Measurements from ENCODE around the gene SNRNP200. TPM values are rescaled to one million over a fixed set of nuclear protein-coding genes. Genes with fewer than 3 reads are reported as not detected.

SNRNP200 gene
- total RNA-seq, 2 experiments from 2014 or later: 194 to 201 TPM

- Mint-ChIP-seq H3K27me3 (no peaks in the 10 kb centered on the region), H3K4me3 (no peak overlapping the region), H3K36me3 (peaks cover 13% of the 10 kb centered on the region), H3K27ac (no peak overlapping the region), H3K4me1 (peaks cover 30% of the 10 kb centered on the region), H3K9me3 (no peaks in the 10 kb centered on the region)
- ATAC-seq (ENCODE audit: low read depth) (no peak), DNase-seq (no peak)
- POLR2A ChIA-PET: no interaction called here
Observed at GRCh38 chr2:96251721-96252292, 53.5 kb downstream of the SNRNP200 start.

GRCh38 chr2:96250188-96250587, 55.2 kb downstream of the SNRNP200 start:
- H3K9me3 Mint-ChIP-seq: no peaks in the 10 kb centered on the region
- POLR2A ChIA-PET: no interaction called here
- H3K4me1 Mint-ChIP-seq: peaks cover 36% of the 10 kb centered on the region
- H3K36me3 Mint-ChIP-seq: peaks cover 16% of the 10 kb centered on the region
- no peaks in the 10 kb centered on the region for H3K27me3 Mint-ChIP-seq
- ATAC-seq (ENCODE audit: low read depth) (no peak), DNase-seq (no peak)
- H3K27ac Mint-ChIP-seq: peak overlapping the region; percentile 5
- no peak overlapping the region for H3K4me3 Mint-ChIP-seq

GRCh38 chr2:96249654-96250053, 55.7 kb downstream of the SNRNP200 start:
- DNase-seq: no peak
- no peak overlapping the region for H3K4me3 Mint-ChIP-seq
- no peak for ATAC-seq (ENCODE audit: low read depth)
- H3K9me3 Mint-ChIP-seq: no peaks in the 10 kb centered on the region
- H3K27me3 Mint-ChIP-seq: no peaks in the 10 kb centered on the region
- POLR2A ChIA-PET: no interaction called here
- peaks cover 19% of the 10 kb centered on the region for H3K36me3 Mint-ChIP-seq
- H3K27ac Mint-ChIP-seq: peak overlapping the region; percentile 35
- H3K4me1 Mint-ChIP-seq: peaks cover 37% of the 10 kb centered on the region

- Mint-ChIP-seq H3K27ac (no peak overlapping the region), H3K27me3 (no peaks in the 10 kb centered on the region), H3K9me3 (no peaks in the 10 kb centered on the region), H3K4me1 (peaks cover 38% of the 10 kb centered on the region), H3K4me3 (no peak overlapping the region), H3K36me3 (peaks cover 17% of the 10 kb centered on the region)
- POLR2A ChIA-PET: interaction anchor here (0.9 kb wide), 1 partner anchor 11 kb away, joined by 3 read pairs; no protein-coding TSS in a partner anchor
- ATAC-seq (ENCODE audit: low read depth) (no peak), DNase-seq (no peak)
Observed at GRCh38 chr2:96248624-96249023, 56.7 kb downstream of the SNRNP200 start.

GRCh38 chr2:96247896-96248295, 57.5 kb downstream of the SNRNP200 start:
- H3K9me3 Mint-ChIP-seq: no peaks in the 10 kb centered on the region
- no peaks in the 10 kb centered on the region for H3K27me3 Mint-ChIP-seq
- peak overlapping the region; percentile 30 for H3K27ac Mint-ChIP-seq
- DNase-seq (no peak), ATAC-seq (ENCODE audit: low read depth) (no peak)
- H3K4me1 Mint-ChIP-seq: peaks cover 40% of the 10 kb centered on the region
- H3K4me3 Mint-ChIP-seq: no peak overlapping the region
- POLR2A ChIA-PET: no interaction called here
- H3K36me3 Mint-ChIP-seq: peaks cover 17% of the 10 kb centered on the region

GRCh38 chr2:96247009-96247408, 58.3 kb downstream of the SNRNP200 start:
- Mint-ChIP-seq H3K36me3 (peaks cover 19% of the 10 kb centered on the region), H3K4me3 (no peak overlapping the region), H3K4me1 (peaks cover 47% of the 10 kb centered on the region), H3K27ac (peak overlapping the region; percentile 50), H3K27me3 (no peaks in the 10 kb centered on the region), H3K9me3 (no peaks in the 10 kb centered on the region)
- ATAC-seq (ENCODE audit: low read depth) (no peak), DNase-seq (no peak)
- POLR2A ChIA-PET: no interaction called here

- peak overlapping the region; percentile 72 for H3K27ac Mint-ChIP-seq
- H3K4me1 Mint-ChIP-seq: peaks cover 53% of the 10 kb centered on the region
- ATAC-seq (ENCODE audit: low read depth): no peak
- DNase-seq: no peak
- H3K4me3 Mint-ChIP-seq: no peak overlapping the region
- POLR2A ChIA-PET: interaction anchor here (0.5 to 0.7 kb wide), 3 partner anchors 10 to 63 kb away, joined by 3 to 4 read pairs (median 3); no protein-coding TSS in a partner anchor
- no peaks in the 10 kb centered on the region for H3K27me3 Mint-ChIP-seq
- no peaks in the 10 kb centered on the region for H3K9me3 Mint-ChIP-seq
- peaks cover 19% of the 10 kb centered on the region for H3K36me3 Mint-ChIP-seq
Observed at GRCh38 chr2:96245609-96246390, 59.5 kb downstream of the SNRNP200 start.

- Mint-ChIP-seq H3K27me3 (no peaks in the 10 kb centered on the region), H3K36me3 (peaks cover 17% of the 10 kb centered on the region), H3K4me3 (no peak overlapping the region), H3K9me3 (no peaks in the 10 kb centered on the region), H3K27ac (no peak overlapping the region), H3K4me1 (peaks cover 47% of the 10 kb centered on the region)
- POLR2A ChIA-PET: interaction anchor here (2.5 kb wide), 1 partner anchor 10 kb away, joined by 10 read pairs; no protein-coding TSS in a partner anchor
- ATAC-seq (ENCODE audit: low read depth): no peak
- DNase-seq: no peak
Observed at GRCh38 chr2:96243843-96244242, 61.5 kb downstream of the SNRNP200 start.

- POLR2A ChIA-PET: interaction anchor here (0.6 to 4.8 kb wide), 13 partner anchors 9 to 68 kb away, joined by 3 to 42 read pairs (median 4); partner anchors contain the start of gene STARD7
- no peaks in the 10 kb centered on the region for H3K9me3 Mint-ChIP-seq
Observed at GRCh38 chr2:96241900-96242611, 63.3 kb downstream of the SNRNP200 start.

GRCh38 chr2:96241227-96241626, 64.1 kb downstream of the SNRNP200 start:
- H3K27me3 Mint-ChIP-seq: no peaks in the 10 kb centered on the region
- ATAC-seq (ENCODE audit: low read depth): no peak
- POLR2A ChIA-PET: interaction anchor here (0.9 to 4.8 kb wide), 9 partner anchors 8 to 67 kb away, joined by 3 to 42 read pairs (median 6); partner anchors contain the start of gene STARD7
- DNase-seq: no peak
- H3K27ac Mint-ChIP-seq: peak overlapping the region; percentile 97
- peaks cover 14% of the 10 kb centered on the region for H3K36me3 Mint-ChIP-seq
- no peaks in the 10 kb centered on the region for H3K9me3 Mint-ChIP-seq
- peaks cover 35% of the 10 kb centered on the region for H3K4me1 Mint-ChIP-seq
- peak overlapping the region; percentile 74 for H3K4me3 Mint-ChIP-seq

More at GRCh38 chr2:96241900-96242611, 63.3 kb downstream of the SNRNP200 start:
- ATAC-seq (ENCODE audit: low read depth) (peak; percentile 96), DNase-seq (peak; percentile 43)
- Mint-ChIP-seq H3K4me3 (peak overlapping the region; percentile 74), H3K4me1 (peaks cover 41% of the 10 kb centered on the region), H3K36me3 (peaks cover 17% of the 10 kb centered on the region), H3K27ac (peak overlapping the region; percentile 97), H3K27me3 (no peaks in the 10 kb centered on the region)

GRCh38 chr2:96240341-96241038, 64.9 kb downstream of the SNRNP200 start:
- Mint-ChIP-seq H3K4me3 (no peak overlapping the region), H3K9me3 (no peaks in the 10 kb centered on the region), H3K4me1 (peaks cover 28% of the 10 kb centered on the region), H3K36me3 (peaks cover 12% of the 10 kb centered on the region), H3K27ac (peak overlapping the region; percentile 63), H3K27me3 (no peaks in the 10 kb centered on the region)
- ATAC-seq (ENCODE audit: low read depth) (no peak), DNase-seq (no peak)
- POLR2A ChIA-PET: interaction anchor here (1.4 to 4.8 kb wide), 4 partner anchors 16 to 31 kb away, joined by 4 to 42 read pairs (median 6); partner anchors contain the start of gene STARD7

GRCh38 chr2:96239745-96240264, 65.5 kb downstream of the SNRNP200 start:
- no peaks in the 10 kb centered on the region for H3K27me3 Mint-ChIP-seq
- DNase-seq (no peak), ATAC-seq (ENCODE audit: low read depth) (no peak)
- peaks cover 25% of the 10 kb centered on the region for H3K4me1 Mint-ChIP-seq
- POLR2A ChIA-PET: interaction anchor here (2.3 to 4.8 kb wide), 2 partner anchors 25 to 31 kb away, joined by 6 to 42 read pairs; partner anchors contain the start of gene STARD7
- H3K4me3 Mint-ChIP-seq: no peak overlapping the region
- no peak overlapping the region for H3K27ac Mint-ChIP-seq
- peaks cover 10% of the 10 kb centered on the region for H3K36me3 Mint-ChIP-seq
- no peaks in the 10 kb centered on the region for H3K9me3 Mint-ChIP-seq

Measured in activated naive CD8-positive, alpha-beta T cell treated with anti-CD3 and anti-CD28 coated beads, Interleukin-2, amount 10 ng/mL, durations not matched to agents 7 days and 5 days (primary cell).